HEK293 (cell line): ENCODE data around the gene RAD50.

ENCODE experiments used
- EGR2 ChIP-seq: fragments of 450-650 bp; formaldehyde crosslinking; IDR thresholded peaks from 2 replicates; pipeline ENCODE4 v1.5.1; 2016; ENCODE audit warnings: low read depth, missing biosample characterization, missing genetic modification characterization
- ZBTB1 ChIP-seq: fragments of 450-650 bp; formaldehyde crosslinking; IDR thresholded peaks from 2 replicates; pipeline ENCODE4 v1.5.1; 2016; ENCODE audit warnings: missing biosample characterization, missing genetic modification characterization
- ZBTB20 ChIP-seq: fragments of 450-650 bp; formaldehyde crosslinking; IDR thresholded peaks from 2 replicates; pipeline ENCODE4 v1.5.1; 2016; ENCODE audit warnings: missing biosample characterization, missing genetic modification characterization
- ZBTB21 ChIP-seq: fragments of 450-650 bp; formaldehyde crosslinking; IDR thresholded peaks from 2 replicates; pipeline ENCODE4 v1.5.1; 2017; ENCODE audit warnings: missing biosample characterization, missing genetic modification characterization
- ZNF223 ChIP-seq: fragments of 450-650 bp; formaldehyde crosslinking; IDR thresholded peaks from 2 replicates; pipeline ENCODE4 v1.5.1; 2016; ENCODE audit warnings: missing biosample characterization, missing genetic modification characterization
- ZNF274 ChIP-seq, 2 experiments: fragments of 200-500 bp in 1 of 2; fragments of 450-650 bp in 1 of 2; sonication (Bioruptor generic) in 1 of 2; formaldehyde crosslinking in 1 of 2; IDR thresholded peaks; 2 replicates each; pipeline versions ENCODE4 v1.5.1 to v1.6.1; 2014 to 2016; ENCODE audit warnings: borderline replicate concordance in 1 of 2, inconsistent platforms in 1 of 2, low read length in 1 of 2, missing biosample characterization in 1 of 2, missing genetic modification characterization in 1 of 2
- ZNF776 ChIP-seq: fragments of 450-650 bp; formaldehyde crosslinking; IDR thresholded peaks from 2 replicates; pipeline ENCODE4 v1.5.0; 2017; ENCODE audit warnings: missing biosample characterization, missing genetic modification characterization, borderline replicate concordance
- ZSCAN23 ChIP-seq: fragments of 450-650 bp; formaldehyde crosslinking; IDR thresholded peaks from 2 replicates; pipeline ENCODE4 v1.5.1; 2016; ENCODE audit warnings: missing biosample characterization, missing genetic modification characterization
- TF ChIP-seq, protein P1 (sequence below): fragments of 450-650 bp; formaldehyde crosslinking; IDR thresholded peaks from 2 replicates; pipeline ENCODE4 v1.5.1; 2016; ENCODE audit warnings: missing biosample characterization, missing genetic modification characterization
- TF ChIP-seq, protein P2 (sequence below): fragments of 450-650 bp; formaldehyde crosslinking; IDR thresholded peaks from 2 replicates; pipeline ENCODE4 v1.5.1; 2016; ENCODE audit warnings: missing biosample characterization, missing genetic modification characterization
- TF ChIP-seq, protein P3 (sequence below): fragments of 450-650 bp; formaldehyde crosslinking; IDR thresholded peaks from 2 replicates; pipeline ENCODE4 v1.5.1; 2016; ENCODE audit warnings: missing biosample characterization, missing genetic modification characterization
- TF ChIP-seq, protein P4 (sequence below): fragments of 450-650 bp; formaldehyde crosslinking; IDR thresholded peaks from 2 replicates; pipeline ENCODE4 v1.5.1; 2016; ENCODE audit warnings: missing biosample characterization, missing genetic modification characterization
- TF ChIP-seq, protein P5 (sequence below): fragments of 450-650 bp; formaldehyde crosslinking; conservative IDR thresholded peaks from 2 replicates; pipeline ENCODE4 v1.5.1; 2016; ENCODE audit warnings: low read depth, missing biosample characterization, missing genetic modification characterization

DNA sequence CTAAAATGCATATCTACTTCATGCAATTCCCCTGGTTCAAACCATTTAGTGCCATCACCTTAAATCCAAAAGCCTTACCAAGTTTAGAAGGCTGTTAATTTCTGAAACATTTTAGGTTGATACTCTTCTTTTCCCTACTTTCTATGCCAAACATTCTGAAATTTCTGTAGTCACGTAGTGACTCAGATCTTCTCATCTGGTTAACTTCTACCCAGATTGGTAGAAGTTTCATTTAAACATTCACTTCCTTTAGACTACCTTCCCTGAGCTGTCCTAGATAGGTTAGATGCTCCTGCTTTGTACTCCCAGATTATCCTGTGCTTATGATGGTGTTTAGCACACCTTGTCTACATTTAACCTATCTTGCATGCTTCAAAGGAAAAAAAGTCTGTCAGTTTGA, 9.9 kb downstream of the RAD50 start:
- TF ChIP-seq, protein P1, sequence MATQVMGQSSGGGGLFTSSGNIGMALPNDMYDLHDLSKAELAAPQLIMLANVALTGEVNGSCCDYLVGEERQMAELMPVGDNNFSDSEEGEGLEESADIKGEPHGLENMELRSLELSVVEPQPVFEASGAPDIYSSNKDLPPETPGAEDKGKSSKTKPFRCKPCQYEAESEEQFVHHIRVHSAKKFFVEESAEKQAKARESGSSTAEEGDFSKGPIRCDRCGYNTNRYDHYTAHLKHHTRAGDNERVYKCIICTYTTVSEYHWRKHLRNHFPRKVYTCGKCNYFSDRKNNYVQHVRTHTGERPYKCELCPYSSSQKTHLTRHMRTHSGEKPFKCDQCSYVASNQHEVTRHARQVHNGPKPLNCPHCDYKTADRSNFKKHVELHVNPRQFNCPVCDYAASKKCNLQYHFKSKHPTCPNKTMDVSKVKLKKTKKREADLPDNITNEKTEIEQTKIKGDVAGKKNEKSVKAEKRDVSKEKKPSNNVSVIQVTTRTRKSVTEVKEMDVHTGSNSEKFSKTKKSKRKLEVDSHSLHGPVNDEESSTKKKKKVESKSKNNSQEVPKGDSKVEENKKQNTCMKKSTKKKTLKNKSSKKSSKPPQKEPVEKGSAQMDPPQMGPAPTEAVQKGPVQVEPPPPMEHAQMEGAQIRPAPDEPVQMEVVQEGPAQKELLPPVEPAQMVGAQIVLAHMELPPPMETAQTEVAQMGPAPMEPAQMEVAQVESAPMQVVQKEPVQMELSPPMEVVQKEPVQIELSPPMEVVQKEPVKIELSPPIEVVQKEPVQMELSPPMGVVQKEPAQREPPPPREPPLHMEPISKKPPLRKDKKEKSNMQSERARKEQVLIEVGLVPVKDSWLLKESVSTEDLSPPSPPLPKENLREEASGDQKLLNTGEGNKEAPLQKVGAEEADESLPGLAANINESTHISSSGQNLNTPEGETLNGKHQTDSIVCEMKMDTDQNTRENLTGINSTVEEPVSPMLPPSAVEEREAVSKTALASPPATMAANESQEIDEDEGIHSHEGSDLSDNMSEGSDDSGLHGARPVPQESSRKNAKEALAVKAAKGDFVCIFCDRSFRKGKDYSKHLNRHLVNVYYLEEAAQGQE = no peak
- TF ChIP-seq, protein P2, sequence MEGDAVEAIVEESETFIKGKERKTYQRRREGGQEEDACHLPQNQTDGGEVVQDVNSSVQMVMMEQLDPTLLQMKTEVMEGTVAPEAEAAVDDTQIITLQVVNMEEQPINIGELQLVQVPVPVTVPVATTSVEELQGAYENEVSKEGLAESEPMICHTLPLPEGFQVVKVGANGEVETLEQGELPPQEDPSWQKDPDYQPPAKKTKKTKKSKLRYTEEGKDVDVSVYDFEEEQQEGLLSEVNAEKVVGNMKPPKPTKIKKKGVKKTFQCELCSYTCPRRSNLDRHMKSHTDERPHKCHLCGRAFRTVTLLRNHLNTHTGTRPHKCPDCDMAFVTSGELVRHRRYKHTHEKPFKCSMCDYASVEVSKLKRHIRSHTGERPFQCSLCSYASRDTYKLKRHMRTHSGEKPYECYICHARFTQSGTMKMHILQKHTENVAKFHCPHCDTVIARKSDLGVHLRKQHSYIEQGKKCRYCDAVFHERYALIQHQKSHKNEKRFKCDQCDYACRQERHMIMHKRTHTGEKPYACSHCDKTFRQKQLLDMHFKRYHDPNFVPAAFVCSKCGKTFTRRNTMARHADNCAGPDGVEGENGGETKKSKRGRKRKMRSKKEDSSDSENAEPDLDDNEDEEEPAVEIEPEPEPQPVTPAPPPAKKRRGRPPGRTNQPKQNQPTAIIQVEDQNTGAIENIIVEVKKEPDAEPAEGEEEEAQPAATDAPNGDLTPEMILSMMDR (tag by site-specific recombination) = no peak
- no peak for TF ChIP-seq ZSCAN23 (tag by site-specific recombination)
- no peak for TF ChIP-seq ZNF776 (tag by site-specific recombination)
- TF ChIP-seq, protein P3, sequence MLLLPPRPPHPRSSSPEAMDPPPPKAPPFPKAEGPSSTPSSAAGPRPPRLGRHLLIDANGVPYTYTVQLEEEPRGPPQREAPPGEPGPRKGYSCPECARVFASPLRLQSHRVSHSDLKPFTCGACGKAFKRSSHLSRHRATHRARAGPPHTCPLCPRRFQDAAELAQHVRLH = no peak
- TF ChIP-seq EGR2 (tag by site-specific recombination) = no peak
- no peak for TF ChIP-seq ZNF274 (IDR thresholded peaks at IDR 0.05; ENCODE audit: low read length)
- TF ChIP-seq ZNF274 (tag by site-specific recombination; IDR thresholded peaks at IDR 0.05; ENCODE audit: borderline replicate concordance) = no peak
- no peak for TF ChIP-seq ZBTB21 (tag by site-specific recombination)
- TF ChIP-seq, protein P4, sequence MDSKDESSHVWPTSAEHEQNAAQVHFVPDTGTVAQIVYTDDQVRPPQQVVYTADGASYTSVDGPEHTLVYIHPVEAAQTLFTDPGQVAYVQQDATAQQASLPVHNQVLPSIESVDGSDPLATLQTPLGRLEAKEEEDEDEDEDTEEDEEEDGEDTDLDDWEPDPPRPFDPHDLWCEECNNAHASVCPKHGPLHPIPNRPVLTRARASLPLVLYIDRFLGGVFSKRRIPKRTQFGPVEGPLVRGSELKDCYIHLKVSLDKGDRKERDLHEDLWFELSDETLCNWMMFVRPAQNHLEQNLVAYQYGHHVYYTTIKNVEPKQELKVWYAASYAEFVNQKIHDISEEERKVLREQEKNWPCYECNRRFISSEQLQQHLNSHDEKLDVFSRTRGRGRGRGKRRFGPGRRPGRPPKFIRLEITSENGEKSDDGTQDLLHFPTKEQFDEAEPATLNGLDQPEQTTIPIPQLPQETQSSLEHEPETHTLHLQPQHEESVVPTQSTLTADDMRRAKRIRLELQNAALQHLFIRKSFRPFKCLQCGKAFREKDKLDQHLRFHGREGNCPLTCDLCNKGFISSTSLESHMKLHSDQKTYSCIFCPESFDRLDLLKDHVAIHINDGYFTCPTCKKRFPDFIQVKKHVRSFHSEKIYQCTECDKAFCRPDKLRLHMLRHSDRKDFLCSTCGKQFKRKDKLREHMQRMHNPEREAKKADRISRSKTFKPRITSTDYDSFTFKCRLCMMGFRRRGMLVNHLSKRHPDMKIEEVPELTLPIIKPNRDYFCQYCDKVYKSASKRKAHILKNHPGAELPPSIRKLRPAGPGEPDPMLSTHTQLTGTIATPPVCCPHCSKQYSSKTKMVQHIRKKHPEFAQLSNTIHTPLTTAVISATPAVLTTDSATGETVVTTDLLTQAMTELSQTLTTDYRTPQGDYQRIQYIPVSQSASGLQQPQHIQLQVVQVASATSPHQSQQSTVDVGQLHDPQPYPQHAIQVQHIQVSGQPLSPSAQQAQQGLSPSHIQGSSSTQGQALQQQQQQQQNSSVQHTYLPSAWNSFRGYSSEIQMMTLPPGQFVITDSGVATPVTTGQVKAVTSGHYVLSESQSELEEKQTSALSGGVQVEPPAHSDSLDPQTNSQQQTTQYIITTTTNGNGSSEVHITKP (tag by site-specific recombination) = no peak
- TF ChIP-seq ZNF223 (tag by site-specific recombination) = no peak
- TF ChIP-seq ZBTB1 (tag by site-specific recombination) = no peak
- TF ChIP-seq, protein P5, sequence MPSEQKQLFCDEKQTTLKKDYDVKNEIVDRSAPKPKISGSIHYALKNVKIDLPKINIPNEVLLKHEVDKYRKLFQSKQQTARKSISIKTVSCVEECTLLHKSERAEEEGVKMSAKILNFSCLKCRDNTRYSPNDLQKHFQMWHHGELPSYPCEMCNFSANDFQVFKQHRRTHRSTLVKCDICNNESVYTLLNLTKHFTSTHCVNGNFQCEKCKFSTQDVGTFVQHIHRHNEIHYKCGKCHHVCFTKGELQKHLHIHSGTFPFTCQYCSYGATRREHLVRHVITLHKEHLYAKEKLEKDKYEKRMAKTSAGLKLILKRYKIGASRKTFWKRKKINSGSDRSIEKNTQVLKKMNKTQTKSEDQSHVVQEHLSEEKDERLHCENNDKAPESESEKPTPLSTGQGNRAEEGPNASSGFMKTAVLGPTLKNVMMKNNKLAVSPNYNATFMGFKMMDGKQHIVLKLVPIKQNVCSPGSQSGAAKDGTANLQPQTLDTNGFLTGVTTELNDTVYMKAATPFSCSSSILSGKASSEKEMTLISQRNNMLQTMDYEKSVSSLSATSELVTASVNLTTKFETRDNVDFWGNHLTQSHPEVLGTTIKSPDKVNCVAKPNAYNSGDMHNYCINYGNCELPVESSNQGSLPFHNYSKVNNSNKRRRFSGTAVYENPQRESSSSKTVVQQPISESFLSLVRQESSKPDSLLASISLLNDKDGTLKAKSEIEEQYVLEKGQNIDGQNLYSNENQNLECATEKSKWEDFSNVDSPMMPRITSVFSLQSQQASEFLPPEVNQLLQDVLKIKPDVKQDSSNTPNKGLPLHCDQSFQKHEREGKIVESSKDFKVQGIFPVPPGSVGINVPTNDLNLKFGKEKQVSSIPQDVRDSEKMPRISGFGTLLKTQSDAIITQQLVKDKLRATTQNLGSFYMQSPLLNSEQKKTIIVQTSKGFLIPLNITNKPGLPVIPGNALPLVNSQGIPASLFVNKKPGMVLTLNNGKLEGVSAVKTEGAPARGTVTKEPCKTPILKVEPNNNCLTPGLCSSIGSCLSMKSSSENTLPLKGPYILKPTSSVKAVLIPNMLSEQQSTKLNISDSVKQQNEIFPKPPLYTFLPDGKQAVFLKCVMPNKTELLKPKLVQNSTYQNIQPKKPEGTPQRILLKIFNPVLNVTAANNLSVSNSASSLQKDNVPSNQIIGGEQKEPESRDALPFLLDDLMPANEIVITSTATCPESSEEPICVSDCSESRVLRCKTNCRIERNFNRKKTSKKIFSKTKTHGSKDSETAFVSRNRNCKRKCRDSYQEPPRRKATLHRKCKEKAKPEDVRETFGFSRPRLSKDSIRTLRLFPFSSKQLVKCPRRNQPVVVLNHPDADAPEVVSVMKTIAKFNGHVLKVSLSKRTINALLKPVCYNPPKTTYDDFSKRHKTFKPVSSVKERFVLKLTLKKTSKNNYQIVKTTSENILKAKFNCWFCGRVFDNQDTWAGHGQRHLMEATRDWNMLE = no peak
- TF ChIP-seq ZBTB20 (tag by site-specific recombination) = no peak
